ENCODE data around the gene PCDHAC1. TPM values are rescaled to one million over a fixed set of nuclear protein-coding genes. Genes with fewer than 3 reads are reported as not detected.

Gene PCDHAC1
- total RNA-seq, 1 donor from 2014 or later, result 6.7 TPM

GRCh38 chr5:140883927-140884697 is 42.0 kb upstream of the PCDHAC1 start:
- peaks cover 42% of the 10 kb centered on the region for H3K36me3 Mint-ChIP-seq
- DNase-seq (ENCODE audit: extremely low spot score, unreplicated experiment), result no peak
- H3K4me1 Mint-ChIP-seq (ENCODE audit: unreplicated experiment), result no peaks in the 10 kb centered on the region
- TF ChIP-seq CTCF (conservative IDR thresholded peaks at IDR 0.05), result no peak
- no peak overlapping the region for H3K27ac Mint-ChIP-seq
- no peaks in the 10 kb centered on the region for H3K27me3 Mint-ChIP-seq
- peaks cover 29% of the 10 kb centered on the region for H3K9me3 Mint-ChIP-seq
- no peak overlapping the region for H3K4me3 Mint-ChIP-seq

- no peak for TF ChIP-seq CTCF (conservative IDR thresholded peaks at IDR 0.05)
- Mint-ChIP-seq H3K9me3 (peaks cover 6% of the 10 kb centered on the region), H3K27ac (no peak overlapping the region), H3K4me1 (ENCODE audit: unreplicated experiment) (no peaks in the 10 kb centered on the region), H3K27me3 (no peaks in the 10 kb centered on the region), H3K36me3 (peaks cover 6% of the 10 kb centered on the region), H3K4me3 (no peak overlapping the region)
- no peak for DNase-seq (ENCODE audit: extremely low spot score, unreplicated experiment)
These were observed 9.8 kb upstream of the PCDHAC1 start for GRCh38 chr5:140916325-140916724.

GRCh38 chr5:140923601-140924000 is 2.5 kb upstream of the PCDHAC1 start:
- H3K36me3 Mint-ChIP-seq, result no peaks in the 10 kb centered on the region
- no peak overlapping the region for H3K27ac Mint-ChIP-seq
- no peaks in the 10 kb centered on the region for H3K4me1 Mint-ChIP-seq (ENCODE audit: unreplicated experiment)
- no peaks in the 10 kb centered on the region for H3K9me3 Mint-ChIP-seq
- TF ChIP-seq CTCF (conservative IDR thresholded peaks at IDR 0.05), result no peak
- peaks cover 24% of the 10 kb centered on the region for H3K27me3 Mint-ChIP-seq
- no peak overlapping the region for H3K4me3 Mint-ChIP-seq
- no peak for DNase-seq (ENCODE audit: extremely low spot score, unreplicated experiment)

GRCh38 chr5:140926443-140927227 is 536 bp downstream of the PCDHAC1 start:
- H3K9me3 Mint-ChIP-seq, result no peaks in the 10 kb centered on the region
- no peaks in the 10 kb centered on the region for H3K4me1 Mint-ChIP-seq (ENCODE audit: unreplicated experiment)
- H3K4me3 Mint-ChIP-seq, result peak overlapping the region; percentile 91
- peak; percentile 95 for DNase-seq (ENCODE audit: extremely low spot score, unreplicated experiment)
- H3K27me3 Mint-ChIP-seq, result peaks cover 26% of the 10 kb centered on the region
- H3K27ac Mint-ChIP-seq, result peak overlapping the region; percentile 83
- TF ChIP-seq CTCF (conservative IDR thresholded peaks at IDR 0.05), result peak; percentile 99
- H3K36me3 Mint-ChIP-seq, result no peaks in the 10 kb centered on the region

- Mint-ChIP-seq H3K27me3 (peaks cover 26% of the 10 kb centered on the region), H3K36me3 (no peaks in the 10 kb centered on the region), H3K4me1 (ENCODE audit: unreplicated experiment) (no peaks in the 10 kb centered on the region), H3K4me3 (peak overlapping the region; percentile 91), H3K9me3 (no peaks in the 10 kb centered on the region), H3K27ac (peak overlapping the region; percentile 83)
- no peak for TF ChIP-seq CTCF (conservative IDR thresholded peaks at IDR 0.05)
- no peak for DNase-seq (ENCODE audit: extremely low spot score, unreplicated experiment)
These were observed 1.1 kb downstream of the PCDHAC1 start for GRCh38 chr5:140927228-140927573.

Measured in type B pancreatic cell (in vitro differentiated cells).